RWPE1 (cell line): ENCODE data around the gene NUP42.
A peak's percentile ranks its signal among the peaks of the same experiment; 100 is the strongest.

Experiments used
- CTCF ChIA-PET: fragments of 350-600 bp; sonication (Branson Sonifier 250); formaldehyde crosslinking; extraction: SDS; loops from one replicate; lab custom pipeline; 2021; lab: Yijun Ruan, JAX
- POLR2A ChIA-PET: fragments of 400-600 bp; formaldehyde crosslinking; extraction: SDS; loops from one replicate; lab custom pipeline; 2020; ENCODE audit warnings: antibody characterized with exemption; ENCODE audit not compliant: low non-redundant PET; lab: Yijun Ruan, JAX
- DNase-seq: peaks from one replicate; pipeline ENCODE4 v3.0.0; 2012; ENCODE audit warnings: low spot score
- H3K27ac ChIP-seq: fragments of 450-650 bp; 2 replicates; pipeline ENCODE4 v1.5.1; 2017
- CTCF ChIP-seq: fragments of 450-650 bp; conservative IDR thresholded peaks from 2 replicates; pipeline ENCODE4 v1.5.1; 2017; ENCODE audit warnings: low read depth, mild to moderate bottlenecking

The NUP42 gene

DNA sequence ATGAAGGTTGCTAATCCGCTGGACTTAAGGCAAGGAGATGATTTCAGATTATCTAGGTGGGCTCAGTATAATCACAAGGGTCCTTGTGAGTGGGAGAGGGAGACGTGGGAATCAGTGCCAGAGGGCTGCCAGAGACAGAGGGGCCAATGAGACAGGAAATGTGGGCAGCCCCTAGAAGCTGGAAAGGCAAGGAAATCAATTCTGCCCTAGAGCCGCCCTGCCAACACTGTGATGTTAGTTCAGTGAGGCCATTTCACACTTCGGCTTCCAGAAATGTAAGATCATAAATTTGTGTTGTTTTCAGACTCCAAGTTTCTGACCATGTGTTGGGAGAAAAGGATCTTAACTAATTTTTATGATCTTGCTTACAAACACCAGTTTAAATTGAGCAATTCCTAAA is 61.1 kb downstream of the NUP42 start:
- peak overlapping the region; percentile 71 for H3K27ac ChIP-seq
- ChIA-PET POLR2A (no interaction called here), CTCF (interaction anchor here (0.6 kb wide), 1 partner anchor 124 kb away, joined by 5 read pairs; no protein-coding TSS in a partner anchor)
- TF ChIP-seq CTCF = no peak
- no peak for DNase-seq

- ChIA-PET POLR2A (no interaction called here), CTCF (interaction anchor here (1.4 to 2.2 kb wide), 3 partner anchors 17 to 62 kb away, joined by 4 to 12 read pairs (median 7); no protein-coding TSS in a partner anchor)
- DNase-seq = peak; percentile 61
- peak within 1 kb of the TSS; percentile 31 for H3K27ac ChIP-seq
- no peak for TF ChIP-seq CTCF
Observed at GRCh38 chr7:23246555-23246954, 64.7 kb downstream of the NUP42 start, which contains the start of gene GPNMB. Gene GPNMB, plus strand, starts transcription at chr7:23246775. Its CDS starts 83 bp downstream, at chr7:23246858.

GRCh38 chr7:23247046-23247602 is 65.3 kb downstream of the NUP42 start:
- DNase-seq = no peak
- ChIA-PET POLR2A (no interaction called here), CTCF (interaction anchor here (0.6 to 2.2 kb wide), 4 partner anchors 13 to 62 kb away, joined by 3 to 12 read pairs (median 6); no protein-coding TSS in a partner anchor)
- TF ChIP-seq CTCF = no peak
- H3K27ac ChIP-seq = peak overlapping the region; percentile 12; the same call in 1 of the 2 replicates

GRCh38 chr7:23247603-23248335 is 65.9 kb downstream of the NUP42 start:
- ChIA-PET CTCF (interaction anchor here (0.6 to 2.2 kb wide), 4 partner anchors 12 to 63 kb away, joined by 3 to 12 read pairs (median 6); no protein-coding TSS in a partner anchor), POLR2A (no interaction called here)
- DNase-seq = no peak
- H3K27ac ChIP-seq = no peak overlapping the region; the same call in 1 of the 2 replicates
- no peak for TF ChIP-seq CTCF

DNA sequence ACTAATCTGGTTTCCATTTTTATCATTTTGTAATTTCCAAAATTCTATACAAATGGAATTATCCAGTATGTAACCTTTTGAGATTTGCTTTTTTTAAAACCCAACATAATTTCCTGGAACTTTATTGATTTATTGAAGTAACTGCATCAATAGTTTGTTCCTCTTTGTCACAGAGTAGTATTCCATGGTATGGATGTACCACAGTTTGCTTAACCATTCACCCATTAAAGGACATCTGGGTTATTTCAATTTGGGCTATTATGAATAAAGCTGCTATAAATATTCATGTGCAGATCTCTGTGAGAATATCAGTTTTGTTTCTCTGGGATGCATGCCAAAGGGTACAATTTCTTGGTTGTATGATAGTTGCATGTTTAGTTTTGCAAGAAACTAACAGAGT is 67.6 kb downstream of the NUP42 start:
- no peak overlapping the region for H3K27ac ChIP-seq
- DNase-seq = no peak
- no peak for TF ChIP-seq CTCF
- ChIA-PET CTCF (no interaction called here), POLR2A (no interaction called here)
